ENCODE results near the gene NCSTN.

The NCSTN gene

GRCh38 chr1:160342953-160343869 is at the start of gene NCSTN, which contains the start of gene COPA:
Gene NCSTN (plus strand): TSS chr1:160343383. CDS start chr1:160343397, 14 bp downstream.
Gene COPA (minus strand): TSS chr1:160343250. CDS start chr1:160343170, 80 bp downstream.
- DNase-seq (ENCODE audit: low spot score in 2 of 2) (peak; percentile 77 to 87), ATAC-seq (replicated peaks; ENCODE audit: extremely low read depth, poor library complexity, severe bottlenecking) (peak; percentile 97)
- peak within 1 kb of the TSS; percentile 99 for H3K4me3 Mint-ChIP-seq
- peaks cover 44% of the 10 kb centered on the region for H3K36me3 Mint-ChIP-seq (ENCODE audit: insufficient read depth)
- H3K4me1 Mint-ChIP-seq: peaks cover 48% of the 10 kb centered on the region
- peak within 1 kb of the TSS; percentile 100 for H3K27ac Mint-ChIP-seq (ENCODE audit: low read depth)
- no peaks in the 10 kb centered on the region for H3K27me3 Mint-ChIP-seq
- H3K9me3 Mint-ChIP-seq: no peaks in the 10 kb centered on the region

DNA sequence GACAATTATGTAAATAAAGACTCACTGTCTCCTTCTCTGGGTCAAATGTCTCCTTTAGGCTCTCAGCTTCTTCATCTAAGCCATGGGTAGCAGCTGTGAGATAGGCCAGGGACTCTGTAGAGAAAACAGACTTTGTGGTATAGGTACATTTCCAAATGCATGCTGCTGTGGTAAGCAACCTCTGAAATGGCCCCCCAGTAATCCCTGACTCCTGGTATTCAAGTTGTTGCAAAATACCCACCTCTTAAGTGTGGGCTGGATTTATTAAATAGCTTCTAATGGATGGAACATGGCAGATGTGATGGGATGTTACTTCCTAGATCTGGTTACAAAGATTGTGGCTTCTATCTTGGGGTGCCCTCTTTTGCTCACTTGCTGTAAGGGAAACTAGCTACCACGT is 47.1 kb upstream of the NCSTN start:
- no peak for DNase-seq (ENCODE audit: low spot score in 2 of 2)
- ATAC-seq (replicated peaks; ENCODE audit: extremely low read depth, poor library complexity, severe bottlenecking): no peak
- Mint-ChIP-seq H3K9me3 (no peaks in the 10 kb centered on the region), H3K4me3 (no peak overlapping the region), H3K36me3 (ENCODE audit: insufficient read depth) (peaks cover 90% of the 10 kb centered on the region), H3K4me1 (peaks cover 4% of the 10 kb centered on the region), H3K27me3 (no peaks in the 10 kb centered on the region), H3K27ac (ENCODE audit: low read depth) (no peak overlapping the region)

DNA sequence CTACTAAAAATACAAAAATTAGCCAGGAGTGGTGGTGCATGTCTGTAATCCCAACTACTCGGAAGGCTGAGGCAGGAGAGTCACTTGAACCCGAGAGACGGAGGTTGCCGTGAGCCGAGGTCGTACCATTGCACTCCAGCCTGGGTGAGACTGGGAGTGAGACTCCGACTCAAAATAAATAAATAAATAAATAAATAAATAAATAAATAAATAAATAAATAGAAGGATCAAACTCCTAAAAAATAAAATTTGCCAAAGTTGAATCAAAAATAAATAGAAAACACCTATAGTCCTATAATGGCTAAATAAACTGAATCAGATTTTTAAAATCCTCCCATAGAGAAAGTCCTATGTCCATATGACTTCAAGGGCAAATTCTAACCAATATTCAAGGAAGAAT is 43.0 kb upstream of the NCSTN start:
- Mint-ChIP-seq H3K9me3 (no peaks in the 10 kb centered on the region), H3K36me3 (ENCODE audit: insufficient read depth) (peaks cover 73% of the 10 kb centered on the region), H3K4me1 (no peaks in the 10 kb centered on the region), H3K27me3 (no peaks in the 10 kb centered on the region), H3K4me3 (no peak overlapping the region), H3K27ac (ENCODE audit: low read depth) (no peak overlapping the region)
- ATAC-seq (replicated peaks; ENCODE audit: extremely low read depth, poor library complexity, severe bottlenecking): no peak
- no peak for DNase-seq (ENCODE audit: low spot score in 2 of 2)

DNA sequence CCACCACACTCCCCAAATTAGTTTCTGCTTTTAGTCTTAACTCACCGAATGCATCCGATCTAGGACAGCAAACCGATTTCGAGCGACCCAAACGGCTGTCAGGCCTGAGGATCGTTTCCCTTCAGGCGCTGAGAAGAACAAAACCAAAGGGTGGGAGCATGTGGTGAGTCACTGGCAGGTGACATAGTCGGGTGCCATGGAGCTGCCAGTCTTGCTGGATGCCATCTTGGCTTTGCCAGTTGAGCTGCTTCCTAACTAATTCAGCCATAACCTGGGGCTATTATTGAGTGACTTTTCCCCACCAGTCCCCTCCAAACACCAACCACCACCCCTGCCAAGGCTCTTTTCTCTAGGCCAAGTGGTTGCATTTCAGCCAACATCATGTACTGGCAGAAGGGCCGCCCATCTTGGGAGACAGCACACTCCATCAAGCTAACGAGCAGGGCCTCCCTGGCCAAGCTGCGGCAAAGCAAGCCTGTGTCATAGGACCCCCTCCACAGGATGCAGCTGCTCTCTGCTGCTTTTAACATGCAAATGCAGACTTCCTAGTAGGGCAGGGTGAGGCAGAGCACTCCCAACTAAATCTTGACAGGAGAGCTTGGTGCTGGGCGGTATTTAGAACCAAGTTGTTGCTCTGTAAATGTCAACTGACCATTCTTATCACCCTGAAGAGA is 35.9 kb upstream of the NCSTN start:
- H3K27ac Mint-ChIP-seq (ENCODE audit: low read depth): no peak overlapping the region
- no peaks in the 10 kb centered on the region for H3K27me3 Mint-ChIP-seq
- peaks cover 80% of the 10 kb centered on the region for H3K36me3 Mint-ChIP-seq (ENCODE audit: insufficient read depth)
- DNase-seq (ENCODE audit: low spot score in 2 of 2) (no peak), ATAC-seq (replicated peaks; ENCODE audit: extremely low read depth, poor library complexity, severe bottlenecking) (no peak)
- H3K4me1 Mint-ChIP-seq: no peaks in the 10 kb centered on the region
- no peaks in the 10 kb centered on the region for H3K9me3 Mint-ChIP-seq
- no peak overlapping the region for H3K4me3 Mint-ChIP-seq

DNA sequence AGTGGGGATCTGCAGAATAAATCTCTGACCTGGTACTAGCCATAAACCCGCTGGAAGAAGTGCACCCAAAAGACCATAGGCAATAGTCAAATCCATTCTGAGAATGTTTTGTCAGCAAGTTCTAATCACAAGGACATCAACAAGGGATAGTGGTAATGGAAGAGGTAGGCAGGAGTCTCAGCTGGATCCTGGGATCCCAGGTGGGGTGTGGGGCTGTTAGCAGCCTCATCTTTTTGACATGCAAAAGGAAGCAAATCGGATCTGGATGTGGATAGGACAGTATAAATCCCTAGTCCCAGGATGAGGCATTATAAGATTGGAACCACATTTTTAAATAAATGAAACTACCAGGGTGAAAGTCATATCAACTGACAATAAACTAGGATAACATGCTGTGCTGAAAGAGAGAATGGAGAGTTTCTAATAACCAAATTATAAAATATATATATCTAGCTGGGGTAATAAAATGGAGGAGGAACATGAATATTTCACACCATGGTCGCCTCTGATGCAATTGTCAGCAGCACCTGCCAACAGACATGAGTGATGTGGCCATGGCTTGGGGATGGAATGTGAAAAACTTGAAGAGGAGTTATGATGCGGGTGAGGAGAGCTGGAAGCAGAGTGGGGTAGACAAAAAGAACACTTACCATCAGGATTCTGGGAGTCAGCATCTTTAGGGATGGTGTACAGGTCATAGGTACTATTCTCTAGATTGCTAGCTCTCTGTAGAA is 34.6 kb upstream of the NCSTN start:
- Mint-ChIP-seq H3K36me3 (ENCODE audit: insufficient read depth) (peaks cover 82% of the 10 kb centered on the region), H3K4me1 (no peaks in the 10 kb centered on the region), H3K27me3 (no peaks in the 10 kb centered on the region), H3K27ac (ENCODE audit: low read depth) (peak overlapping the region; percentile 78), H3K4me3 (no peak overlapping the region), H3K9me3 (no peaks in the 10 kb centered on the region)
- DNase-seq (ENCODE audit: low spot score in 2 of 2) (no peak), ATAC-seq (replicated peaks; ENCODE audit: extremely low read depth, poor library complexity, severe bottlenecking) (no peak)

GRCh38 chr1:160309185-160309557 is 34.0 kb upstream of the NCSTN start:
- H3K9me3 Mint-ChIP-seq: no peaks in the 10 kb centered on the region
- H3K4me3 Mint-ChIP-seq: no peak overlapping the region
- peaks cover 83% of the 10 kb centered on the region for H3K36me3 Mint-ChIP-seq (ENCODE audit: insufficient read depth)
- H3K27ac Mint-ChIP-seq (ENCODE audit: low read depth): no peak overlapping the region
- H3K4me1 Mint-ChIP-seq: no peaks in the 10 kb centered on the region
- DNase-seq (ENCODE audit: low spot score in 2 of 2) (no peak), ATAC-seq (replicated peaks; ENCODE audit: extremely low read depth, poor library complexity, severe bottlenecking) (no peak)
- no peaks in the 10 kb centered on the region for H3K27me3 Mint-ChIP-seq

GRCh38 chr1:160309571-160309970 is 33.6 kb upstream of the NCSTN start:
- peaks cover 83% of the 10 kb centered on the region for H3K36me3 Mint-ChIP-seq (ENCODE audit: insufficient read depth)
- H3K27me3 Mint-ChIP-seq: no peaks in the 10 kb centered on the region
- no peak for DNase-seq (ENCODE audit: low spot score in 2 of 2)
- no peaks in the 10 kb centered on the region for H3K9me3 Mint-ChIP-seq
- no peaks in the 10 kb centered on the region for H3K4me1 Mint-ChIP-seq
- peak overlapping the region; percentile 22 for H3K27ac Mint-ChIP-seq (ENCODE audit: low read depth)
- H3K4me3 Mint-ChIP-seq: no peak overlapping the region
- no peak for ATAC-seq (replicated peaks; ENCODE audit: extremely low read depth, poor library complexity, severe bottlenecking)

GRCh38 chr1:160315359-160315758 is 27.8 kb upstream of the NCSTN start:
- no peak overlapping the region for H3K4me3 Mint-ChIP-seq
- peaks cover 91% of the 10 kb centered on the region for H3K36me3 Mint-ChIP-seq (ENCODE audit: insufficient read depth)
- no peak overlapping the region for H3K27ac Mint-ChIP-seq (ENCODE audit: low read depth)
- no peak for DNase-seq (ENCODE audit: low spot score in 2 of 2)
- H3K9me3 Mint-ChIP-seq: peaks cover 9% of the 10 kb centered on the region
- ATAC-seq (replicated peaks; ENCODE audit: extremely low read depth, poor library complexity, severe bottlenecking): no peak
- H3K27me3 Mint-ChIP-seq: no peaks in the 10 kb centered on the region
- H3K4me1 Mint-ChIP-seq: peaks cover 22% of the 10 kb centered on the region

DNA sequence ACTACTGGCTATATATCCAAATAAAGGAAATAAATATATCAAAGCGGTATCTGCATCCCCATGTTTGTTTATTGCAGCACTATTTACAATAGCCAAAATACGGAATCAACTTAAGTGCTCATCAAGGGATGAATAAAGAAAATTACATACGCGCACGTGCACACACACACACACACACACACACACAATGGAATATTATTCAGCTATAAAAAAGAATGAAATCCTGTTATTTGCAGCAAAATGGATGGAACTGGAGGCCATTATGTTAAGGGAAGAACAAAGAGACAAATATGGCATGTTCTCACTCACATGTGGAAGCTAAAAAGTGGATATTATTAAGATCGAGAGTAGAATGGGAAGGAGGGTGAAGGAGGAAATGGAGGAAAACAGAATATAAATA is 20.4 kb upstream of the NCSTN start:
- Mint-ChIP-seq H3K9me3 (no peaks in the 10 kb centered on the region), H3K4me3 (no peak overlapping the region), H3K4me1 (peaks cover 27% of the 10 kb centered on the region), H3K27me3 (no peaks in the 10 kb centered on the region), H3K36me3 (ENCODE audit: insufficient read depth) (peaks cover 77% of the 10 kb centered on the region), H3K27ac (ENCODE audit: low read depth) (no peak overlapping the region)
- DNase-seq (ENCODE audit: low spot score in 2 of 2) (no peak), ATAC-seq (replicated peaks; ENCODE audit: extremely low read depth, poor library complexity, severe bottlenecking) (no peak)

- Mint-ChIP-seq H3K4me3 (no peak overlapping the region), H3K4me1 (peaks cover 13% of the 10 kb centered on the region), H3K27me3 (no peaks in the 10 kb centered on the region), H3K27ac (ENCODE audit: low read depth) (no peak overlapping the region), H3K36me3 (ENCODE audit: insufficient read depth) (peaks cover 75% of the 10 kb centered on the region), H3K9me3 (no peaks in the 10 kb centered on the region)
- no peak for DNase-seq (ENCODE audit: low spot score in 2 of 2)
- ATAC-seq (replicated peaks; ENCODE audit: extremely low read depth, poor library complexity, severe bottlenecking): no peak
Measured at GRCh38 chr1:160325252-160325651, 17.9 kb upstream of the NCSTN start.

DNA sequence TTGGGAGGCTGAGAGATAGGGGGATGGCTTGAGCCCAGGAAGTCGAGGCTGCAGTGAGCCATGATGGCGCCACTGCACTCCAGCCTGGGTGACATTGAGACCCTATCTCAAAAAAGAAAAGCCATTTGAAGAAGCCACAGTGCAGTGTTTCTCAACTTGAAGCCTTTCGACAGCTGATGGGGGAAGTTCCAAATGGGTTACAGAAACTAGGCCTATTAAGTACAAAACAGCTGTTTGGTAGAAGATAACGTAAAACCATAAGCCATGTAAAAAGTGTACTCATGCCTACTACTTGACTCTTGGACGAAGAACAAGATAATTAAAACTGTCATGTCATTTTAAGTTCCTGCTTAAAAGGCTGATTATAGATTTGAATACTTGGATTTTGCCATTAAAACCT is 16.8 kb upstream of the NCSTN start:
- Mint-ChIP-seq H3K4me3 (no peak overlapping the region), H3K9me3 (no peaks in the 10 kb centered on the region), H3K27ac (ENCODE audit: low read depth) (no peak overlapping the region), H3K4me1 (peaks cover 17% of the 10 kb centered on the region), H3K27me3 (no peaks in the 10 kb centered on the region), H3K36me3 (ENCODE audit: insufficient read depth) (peaks cover 73% of the 10 kb centered on the region)
- ATAC-seq (replicated peaks; ENCODE audit: extremely low read depth, poor library complexity, severe bottlenecking) (no peak), DNase-seq (ENCODE audit: low spot score in 2 of 2) (no peak)

- no peak overlapping the region for H3K4me3 Mint-ChIP-seq
- peaks cover 78% of the 10 kb centered on the region for H3K36me3 Mint-ChIP-seq (ENCODE audit: insufficient read depth)
- DNase-seq (ENCODE audit: low spot score in 2 of 2): no peak
- no peak for ATAC-seq (replicated peaks; ENCODE audit: extremely low read depth, poor library complexity, severe bottlenecking)
- peaks cover 6% of the 10 kb centered on the region for H3K4me1 Mint-ChIP-seq
- no peaks in the 10 kb centered on the region for H3K9me3 Mint-ChIP-seq
- no peak overlapping the region for H3K27ac Mint-ChIP-seq (ENCODE audit: low read depth)
- H3K27me3 Mint-ChIP-seq: no peaks in the 10 kb centered on the region
Measured at GRCh38 chr1:160328184-160328583, 15.0 kb upstream of the NCSTN start.
